ENCODE measurements around the gene NRDE2.

GRCh38 chr14:90303473-90303872 lies 28.3 kb downstream of the NRDE2 start:
- peak; percentile 20 for TF ChIP-seq POLR2A (IDR thresholded peaks at IDR 0.05)
- TF ChIP-seq, protein P1, sequence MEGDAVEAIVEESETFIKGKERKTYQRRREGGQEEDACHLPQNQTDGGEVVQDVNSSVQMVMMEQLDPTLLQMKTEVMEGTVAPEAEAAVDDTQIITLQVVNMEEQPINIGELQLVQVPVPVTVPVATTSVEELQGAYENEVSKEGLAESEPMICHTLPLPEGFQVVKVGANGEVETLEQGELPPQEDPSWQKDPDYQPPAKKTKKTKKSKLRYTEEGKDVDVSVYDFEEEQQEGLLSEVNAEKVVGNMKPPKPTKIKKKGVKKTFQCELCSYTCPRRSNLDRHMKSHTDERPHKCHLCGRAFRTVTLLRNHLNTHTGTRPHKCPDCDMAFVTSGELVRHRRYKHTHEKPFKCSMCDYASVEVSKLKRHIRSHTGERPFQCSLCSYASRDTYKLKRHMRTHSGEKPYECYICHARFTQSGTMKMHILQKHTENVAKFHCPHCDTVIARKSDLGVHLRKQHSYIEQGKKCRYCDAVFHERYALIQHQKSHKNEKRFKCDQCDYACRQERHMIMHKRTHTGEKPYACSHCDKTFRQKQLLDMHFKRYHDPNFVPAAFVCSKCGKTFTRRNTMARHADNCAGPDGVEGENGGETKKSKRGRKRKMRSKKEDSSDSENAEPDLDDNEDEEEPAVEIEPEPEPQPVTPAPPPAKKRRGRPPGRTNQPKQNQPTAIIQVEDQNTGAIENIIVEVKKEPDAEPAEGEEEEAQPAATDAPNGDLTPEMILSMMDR (IDR thresholded peaks at IDR 0.05) = no peak

All from transverse colon (tissue), 3 donors.